H1 (cell line): ENCODE results near the gene RHOC. TPM values are rescaled to one million over a fixed set of nuclear protein-coding genes. Genes with fewer than 3 reads are reported as not detected.

Experiments used
- CHD1 ChIP-seq: IDR thresholded peaks from 2 replicates; pipeline ENCODE4 v1.6.1; 2012; ENCODE audit warnings: low read depth, low read length, improper control_type of control experiment
- CREB1 ChIP-seq: IDR thresholded peaks from 2 replicates; pipeline ENCODE4 v1.6.1; 2012; ENCODE audit warnings: inconsistent platforms
- EP300 ChIP-seq, 2 experiments: IDR thresholded peaks; 1 replicate in 1 of 2; 2 replicates in 1 of 2; pipeline ENCODE4 v1.6.1; 2011 to 2012; ENCODE audit warnings: low read depth in 2 of 2, low read length in 2 of 2, mild to moderate bottlenecking in 2 of 2, borderline replicate concordance in 1 of 2, inconsistent platforms in 1 of 2, moderate library complexity in 1 of 2
- SRF ChIP-seq: IDR thresholded peaks from 2 replicates; pipeline ENCODE4 v1.6.1; 2011; ENCODE audit warnings: mild to moderate bottlenecking, low read depth, low read length, moderate library complexity
- polyA plus RNA-seq, 7 experiments: library from polyadenylated mRNA; depleted of rRNA in 3 of 7; stranded (reverse) in 5 of 7; unstranded in 2 of 7; fragments of >200 nt in 5 of 7; fragments of 200-250 nt in 2 of 7; gene quantifications; 1 replicate in 5 of 7; 2 replicates in 1 of 7; 4 replicates in 1 of 7; pipeline versions ENCODE4 v1.2.1 to v1.2.3, GENCODE V29; 2011 to 2013; ENCODE audit warnings: missing spikeins in 2 of 7, mixed read lengths in 2 of 7
- total RNA-seq: library from RNA; stranded (reverse); fragmentation: NEBNext Ultra II Directional; extraction: Animal tissue kit (Norgen Biotek cat#: 25700); gene quantifications from 2 replicates; pipeline ENCODE4 v1.2.1, GENCODE V29; 2021

Gene RHOC
- total and polyA plus RNA-seq, 2 of the 8 experiments (the other 6 are each of a cell fraction or from before 2014, with no cell fraction given) = 53.6 to 97.5 TPM

DNA sequence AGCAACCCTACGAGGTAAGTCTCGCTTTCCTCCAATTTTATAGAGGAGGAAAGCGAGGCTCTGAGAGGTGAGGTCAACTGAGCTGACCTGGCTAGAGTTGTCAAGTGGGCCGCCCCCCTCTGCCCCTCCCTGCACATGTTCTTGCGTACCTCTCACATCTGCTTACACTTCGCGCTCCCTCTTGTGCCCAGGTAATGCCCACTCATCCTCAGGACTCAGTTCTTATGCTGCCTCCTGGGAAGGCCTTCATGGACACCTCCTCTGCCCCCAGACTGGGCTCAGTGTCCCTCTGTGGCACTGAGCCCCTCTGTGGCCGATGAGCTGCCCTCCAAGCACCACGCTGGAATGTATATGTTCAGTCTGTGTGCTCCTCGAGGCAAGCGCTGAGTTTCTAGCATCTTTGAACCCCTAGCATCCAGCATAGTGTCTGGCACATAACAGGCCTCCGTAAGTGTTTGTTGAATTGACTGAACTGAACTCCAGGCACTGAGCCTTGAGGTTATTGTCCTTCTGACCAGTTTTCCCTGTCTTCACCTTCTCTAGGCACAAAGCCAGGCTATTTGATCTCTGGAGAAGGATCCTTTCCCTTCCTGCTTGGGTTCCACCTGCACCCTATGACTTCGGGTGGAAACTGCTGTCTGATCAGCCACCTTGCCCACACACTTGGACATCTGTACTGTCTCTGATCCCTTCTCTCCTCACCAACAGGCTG lies 19.0 kb downstream of the RHOC start (continued):
- no peak for TF ChIP-seq EP300 (IDR thresholded peaks at IDR 0.05; ENCODE audit: borderline replicate concordance in 1 of 2, low read depth in 2 of 2, low read length in 2 of 2)
- no peak for TF ChIP-seq CREB1
- TF ChIP-seq CHD1 = no peak
- TF ChIP-seq SRF = no peak
